ENCODE measurements around the gene MAP3K2.

- no peak for TF ChIP-seq POLR2AphosphoS5 (IDR thresholded peaks at IDR 0.05)
- no peak for TF ChIP-seq CTCF (IDR thresholded peaks at IDR 0.05)
These were observed 49.3 kb upstream of the MAP3K2 start for GRCh38 chr2:127437056-127437455.
